ENCODE results near the gene ETS2.
"Not testable (repeated sequence)": the region's sequence is repeated elsewhere in the genome, so short reads cannot be mapped to it uniquely, and the experiment has no call there.

ETS2 gene

GRCh38 chr21:38824124-38824822 lies 18.5 kb downstream of the ETS2 start:
- Mint-ChIP-seq H3K27ac (no peak overlapping the region), H3K4me3 (no peak overlapping the region), H3K36me3 (ENCODE audit: low read depth) (peaks cover 26% of the 10 kb centered on the region), H3K9me3 (peaks cover 4% of the 10 kb centered on the region), H3K27me3 (ENCODE audit: low read depth) (no peaks in the 10 kb centered on the region), H3K4me1 (ENCODE audit: low read depth) (no peaks in the 10 kb centered on the region)

DNA sequence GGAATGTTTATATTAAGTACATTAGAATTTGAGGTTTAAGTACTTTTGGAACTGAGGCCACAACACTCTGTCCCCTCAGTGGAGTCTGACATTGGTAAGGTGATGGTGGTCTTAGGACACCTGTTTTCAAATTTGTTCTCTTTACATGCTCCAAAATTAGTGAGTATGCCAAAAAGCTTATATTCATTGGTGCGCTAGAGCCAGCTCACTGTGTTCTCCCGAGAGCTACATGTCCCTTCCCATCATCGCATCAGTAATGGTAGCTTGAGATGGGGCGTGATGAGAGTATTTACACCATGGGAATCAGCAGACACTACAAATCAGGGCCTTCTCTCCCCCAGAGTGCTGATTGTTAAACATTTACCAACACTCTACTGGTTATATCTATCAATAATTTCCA lies 19.5 kb downstream of the ETS2 start:
- peaks cover 4% of the 10 kb centered on the region for H3K9me3 Mint-ChIP-seq
- no peaks in the 10 kb centered on the region for H3K4me1 Mint-ChIP-seq (ENCODE audit: low read depth)
- H3K4me3 Mint-ChIP-seq, result no peak overlapping the region
- H3K27ac Mint-ChIP-seq, result no peak overlapping the region
- no peaks in the 10 kb centered on the region for H3K27me3 Mint-ChIP-seq (ENCODE audit: low read depth)
- peaks cover 18% of the 10 kb centered on the region for H3K36me3 Mint-ChIP-seq (ENCODE audit: low read depth)

DNA sequence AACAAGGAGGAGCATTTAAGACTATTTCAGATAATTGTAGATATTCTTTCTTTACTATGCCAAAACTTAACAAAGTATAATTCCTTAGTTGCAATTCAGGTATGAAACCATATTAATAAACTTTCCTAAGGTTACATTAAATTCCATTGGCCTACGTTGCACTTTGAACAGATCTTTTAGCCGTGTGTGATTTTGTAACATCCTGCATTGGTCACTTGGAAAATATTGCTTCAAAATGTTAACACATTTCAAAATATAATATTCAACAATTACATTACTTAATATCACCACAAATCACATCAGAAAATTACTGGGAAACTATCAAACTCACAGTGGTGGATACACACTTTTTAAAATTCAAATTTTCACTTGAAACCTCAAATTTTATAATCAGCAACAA lies 20.2 kb downstream of the ETS2 start:
- Mint-ChIP-seq H3K4me3 (no peak overlapping the region), H3K9me3 (peaks cover 4% of the 10 kb centered on the region), H3K27me3 (ENCODE audit: low read depth) (no peaks in the 10 kb centered on the region), H3K36me3 (ENCODE audit: low read depth) (peaks cover 12% of the 10 kb centered on the region), H3K27ac (no peak overlapping the region), H3K4me1 (ENCODE audit: low read depth) (peaks cover 4% of the 10 kb centered on the region)

DNA sequence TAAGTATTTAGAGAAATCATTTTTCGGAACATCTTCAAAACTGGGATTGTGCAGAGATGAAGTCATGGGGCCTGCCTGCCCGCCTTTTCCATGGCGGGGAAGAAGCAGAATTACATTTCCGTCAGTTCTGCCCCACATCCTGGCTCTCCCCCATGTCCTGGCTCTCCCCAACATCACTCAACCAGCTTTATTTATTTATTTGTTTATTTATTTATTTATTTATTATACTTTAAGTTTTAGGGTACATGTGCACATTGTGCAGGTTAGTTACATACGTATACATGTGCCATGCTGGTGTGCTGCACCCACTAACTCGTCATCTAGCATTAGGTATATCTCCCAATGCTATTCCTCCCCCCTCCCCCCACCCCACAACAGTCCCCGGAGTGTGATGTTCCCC lies 22.4 kb downstream of the ETS2 start:
- peaks cover 16% of the 10 kb centered on the region for H3K4me1 Mint-ChIP-seq (ENCODE audit: low read depth)
- not testable (repeated sequence) for H3K36me3 Mint-ChIP-seq (ENCODE audit: low read depth); H3K27ac Mint-ChIP-seq; H3K9me3 Mint-ChIP-seq; H3K27me3 Mint-ChIP-seq (ENCODE audit: low read depth); H3K4me3 Mint-ChIP-seq

DNA sequence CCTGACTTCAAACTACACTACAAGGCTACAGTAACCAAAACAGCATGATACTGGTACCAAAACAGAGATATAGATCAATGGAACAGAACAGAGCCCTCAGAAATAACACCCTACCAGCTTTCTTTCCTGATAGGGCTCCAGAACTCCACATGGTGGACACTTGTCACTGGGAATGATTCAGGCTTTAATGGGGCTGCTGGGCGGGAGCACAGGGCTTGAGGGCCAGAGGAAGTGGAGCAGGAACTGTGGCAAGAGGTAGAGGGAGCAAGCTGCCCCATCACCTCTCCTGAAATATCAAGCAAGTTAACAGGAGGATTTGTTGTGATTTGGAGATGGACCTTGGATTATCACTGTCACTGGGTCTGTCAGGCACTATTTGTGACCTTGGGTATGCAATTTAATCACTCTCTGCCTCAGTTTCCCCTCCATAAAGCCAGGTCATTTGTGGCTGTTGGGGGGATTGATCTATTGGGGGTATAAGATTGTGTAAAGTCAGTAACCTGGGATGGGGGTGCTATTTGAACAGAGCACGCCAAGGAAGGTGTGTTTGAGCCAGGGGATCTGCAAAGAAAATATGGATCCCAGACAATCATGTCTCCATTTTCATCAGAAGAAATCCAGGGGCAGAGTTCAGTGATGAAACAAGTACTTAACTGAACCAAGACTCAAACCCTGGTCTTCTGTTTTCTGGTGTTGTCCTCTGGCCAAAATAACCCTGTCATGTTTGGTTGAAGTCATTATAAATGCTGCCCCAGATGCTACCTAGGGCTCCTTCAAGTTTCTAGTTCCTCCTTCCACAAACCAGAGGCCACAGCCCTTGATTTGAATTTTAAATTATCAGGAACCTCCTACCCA lies 25.2 kb downstream of the ETS2 start:
- H3K9me3 Mint-ChIP-seq, result peaks cover 4% of the 10 kb centered on the region
- peaks cover 16% of the 10 kb centered on the region for H3K4me1 Mint-ChIP-seq (ENCODE audit: low read depth)
- no peaks in the 10 kb centered on the region for H3K36me3 Mint-ChIP-seq (ENCODE audit: low read depth)
- peak overlapping the region; percentile 63 for H3K27ac Mint-ChIP-seq
- H3K4me3 Mint-ChIP-seq, result peak overlapping the region; percentile 42
- H3K27me3 Mint-ChIP-seq (ENCODE audit: low read depth), result peaks cover 8% of the 10 kb centered on the region

GRCh38 chr21:38831526-38832467 lies 26.1 kb downstream of the ETS2 start:
- Mint-ChIP-seq H3K27ac (peak overlapping the region; percentile 63), H3K36me3 (ENCODE audit: low read depth) (no peaks in the 10 kb centered on the region), H3K4me1 (ENCODE audit: low read depth) (peaks cover 16% of the 10 kb centered on the region), H3K27me3 (ENCODE audit: low read depth) (peaks cover 8% of the 10 kb centered on the region), H3K4me3 (peak overlapping the region; percentile 42), H3K9me3 (peaks cover 4% of the 10 kb centered on the region)

- Mint-ChIP-seq H3K4me3 (no peak overlapping the region), H3K4me1 (ENCODE audit: low read depth) (peaks cover 16% of the 10 kb centered on the region), H3K9me3 (no peaks in the 10 kb centered on the region), H3K36me3 (ENCODE audit: low read depth) (no peaks in the 10 kb centered on the region), H3K27me3 (ENCODE audit: low read depth) (peaks cover 8% of the 10 kb centered on the region), H3K27ac (no peak overlapping the region)
These were observed 26.9 kb downstream of the ETS2 start for GRCh38 chr21:38832664-38833063.

DNA sequence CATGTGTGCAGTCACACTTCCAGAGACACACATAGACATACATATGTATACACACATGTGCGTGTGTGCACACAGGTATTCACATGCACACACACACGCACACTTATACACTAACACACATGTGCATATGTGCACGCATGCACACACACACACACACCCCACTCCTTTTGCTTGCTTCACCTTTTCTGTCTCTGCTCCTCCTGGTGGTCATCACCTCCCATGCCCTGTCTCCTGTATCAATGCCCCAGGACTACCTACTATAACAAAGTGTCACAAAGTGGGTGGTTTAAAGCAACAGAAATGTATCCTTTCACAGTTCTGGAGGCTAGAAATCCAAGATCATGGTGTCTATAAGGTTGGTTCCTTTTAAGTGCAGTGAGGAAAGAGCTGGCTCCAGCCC lies 27.4 kb downstream of the ETS2 start:
- Mint-ChIP-seq H3K9me3 (no peaks in the 10 kb centered on the region), H3K27ac (no peak overlapping the region), H3K4me3 (no peak overlapping the region), H3K27me3 (ENCODE audit: low read depth) (peaks cover 8% of the 10 kb centered on the region), H3K4me1 (ENCODE audit: low read depth) (peaks cover 16% of the 10 kb centered on the region), H3K36me3 (ENCODE audit: low read depth) (no peaks in the 10 kb centered on the region)

GRCh38 chr21:38834725-38835124 lies 29.0 kb downstream of the ETS2 start:
- Mint-ChIP-seq H3K4me1 (ENCODE audit: low read depth) (peaks cover 16% of the 10 kb centered on the region), H3K36me3 (ENCODE audit: low read depth) (no peaks in the 10 kb centered on the region), H3K27me3 (ENCODE audit: low read depth) (peaks cover 8% of the 10 kb centered on the region), H3K27ac (no peak overlapping the region), H3K4me3 (no peak overlapping the region), H3K9me3 (no peaks in the 10 kb centered on the region)

- Mint-ChIP-seq H3K9me3 (no peaks in the 10 kb centered on the region), H3K4me3 (no peak overlapping the region), H3K27ac (no peak overlapping the region), H3K27me3 (ENCODE audit: low read depth) (peaks cover 8% of the 10 kb centered on the region), H3K36me3 (ENCODE audit: low read depth) (no peaks in the 10 kb centered on the region), H3K4me1 (ENCODE audit: low read depth) (no peaks in the 10 kb centered on the region)
These were observed 32.2 kb downstream of the ETS2 start for GRCh38 chr21:38837806-38838461.

DNA sequence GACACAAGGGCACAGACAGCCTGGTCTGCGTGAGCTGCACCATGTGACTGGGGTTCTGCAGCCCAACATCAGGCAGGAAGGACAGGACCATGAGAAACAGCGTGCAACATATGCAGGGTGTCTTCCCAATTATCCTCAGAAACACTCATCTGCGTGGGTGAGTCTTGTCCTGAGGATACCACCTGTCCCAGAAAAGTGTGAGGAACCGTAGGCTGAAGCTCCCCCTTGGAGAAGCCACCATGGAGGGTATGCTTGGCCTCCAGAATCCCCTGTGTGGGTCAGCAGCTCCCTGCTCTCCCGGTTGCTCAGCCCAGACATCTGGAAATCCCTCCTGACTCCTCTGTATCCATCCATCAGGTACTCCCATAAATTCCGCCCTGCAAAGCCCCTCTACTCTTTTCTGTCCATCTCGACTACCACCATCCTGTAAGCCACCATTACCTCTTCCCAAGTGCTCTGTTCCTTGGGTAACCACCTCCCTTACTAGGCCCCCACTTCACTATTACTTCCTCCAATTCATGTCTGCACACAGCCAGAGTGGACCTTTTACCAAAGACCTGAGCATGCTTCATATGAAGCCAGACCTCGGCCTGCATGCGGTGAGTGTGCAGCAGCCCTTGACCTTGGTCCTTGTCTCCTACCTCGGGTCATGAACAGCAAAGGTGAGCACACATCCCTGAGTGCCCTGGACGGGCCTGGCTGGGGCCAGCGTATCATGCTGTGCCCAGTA lies 33.0 kb downstream of the ETS2 start:
- Mint-ChIP-seq H3K27me3 (ENCODE audit: low read depth) (peaks cover 2% of the 10 kb centered on the region), H3K27ac (peak overlapping the region; percentile 23), H3K4me3 (no peak overlapping the region), H3K9me3 (no peaks in the 10 kb centered on the region), H3K4me1 (ENCODE audit: low read depth) (no peaks in the 10 kb centered on the region), H3K36me3 (ENCODE audit: low read depth) (no peaks in the 10 kb centered on the region)

- H3K4me3 Mint-ChIP-seq, result no peak overlapping the region
- H3K9me3 Mint-ChIP-seq, result no peaks in the 10 kb centered on the region
- no peaks in the 10 kb centered on the region for H3K36me3 Mint-ChIP-seq (ENCODE audit: low read depth)
- no peak overlapping the region for H3K27ac Mint-ChIP-seq
- no peaks in the 10 kb centered on the region for H3K4me1 Mint-ChIP-seq (ENCODE audit: low read depth)
- H3K27me3 Mint-ChIP-seq (ENCODE audit: low read depth), result no peaks in the 10 kb centered on the region
These were observed 33.9 kb downstream of the ETS2 start for GRCh38 chr21:38839328-38840286.

Data from T-helper 1 cell treated with Interleukin-12 subunit alpha and Interleukin-12 subunit beta and Interleukin-4 antibody, amounts not matched to agents 30 μg/mL and 1 μg/mL, for 36 hours (primary cell).